WTC11 (cell line): ENCODE measurements around the gene SYCP2. TPM values are rescaled to one million over a fixed set of nuclear protein-coding genes. Genes with fewer than 3 reads are reported as not detected.

Source experiments
- ATAC-seq: fragments of 200-7000 bp; cut with Tn5 transposase; 2 replicates; pipeline ENCODE4 v1.10.0; 2021; ENCODE audit warnings: mild to moderate bottlenecking, moderate library complexity
- CTCF ChIA-PET: fragments of 300-600 bp; sonication (Branson Sonifier 250); formaldehyde crosslinking; loops from one replicate; lab custom pipeline; 2021; ENCODE audit warnings: antibody characterized with exemption; lab: Charles Lee
- POLR2A ChIA-PET: fragments of 350-600 bp; sonication (Branson Sonifier 250); formaldehyde crosslinking; loops from one replicate; lab custom pipeline; 2021; ENCODE audit warnings: antibody characterized with exemption; lab: Charles Lee
- DNase-seq: peaks from one replicate; pipeline ENCODE4 v3.0.0; 2021; ENCODE audit warnings: low spot score
- H3K27ac Mint-ChIP-seq: 2 replicates; pipeline ENCODE4 v1.8.0; 2021; ENCODE audit warnings: mixed read lengths
- H3K27me3 Mint-ChIP-seq: 2 replicates; pipeline ENCODE4 v1.8.0; 2021; ENCODE audit warnings: low read depth, mild to moderate bottlenecking, moderate library complexity, mixed read lengths
- H3K36me3 Mint-ChIP-seq: 2 replicates; pipeline ENCODE4 v1.8.0; 2021; ENCODE audit warnings: mixed read lengths
- H3K4me1 Mint-ChIP-seq: 2 replicates; pipeline ENCODE4 v1.8.0; 2022; ENCODE audit warnings: mixed read lengths
- H3K4me3 Mint-ChIP-seq: 2 replicates; pipeline ENCODE4 v1.8.0; 2021; ENCODE audit warnings: mild to moderate bottlenecking, moderate library complexity, mixed read lengths
- H3K9me3 Mint-ChIP-seq: 2 replicates; pipeline ENCODE4 v1.8.0; 2021; ENCODE audit warnings: mixed read lengths
- FOXP1 ChIP-seq: sonication (generic); formaldehyde crosslinking; IDR thresholded peaks from 2 replicates; pipeline ENCODE4 v1.8.0; 2022; ENCODE audit warnings: missing genetic modification reagents, mild to moderate bottlenecking, moderate library complexity, borderline replicate concordance
- GTF2I ChIP-seq: fragments of 250-450 bp; sonication (Bioruptor Pico); conservative IDR thresholded peaks from 2 replicates; pipeline ENCODE4 v1.4.0; 2021; ENCODE audit warnings: mild to moderate bottlenecking
- IRF2 ChIP-seq: sonication (generic); formaldehyde crosslinking; IDR thresholded peaks from 2 replicates; pipeline ENCODE4 v1.8.0; 2022; ENCODE audit warnings: low read depth, missing genetic modification reagents, borderline replicate concordance
- NFE2L1 ChIP-seq: sonication (generic); formaldehyde crosslinking; IDR thresholded peaks from 2 replicates; pipeline ENCODE4 v1.8.1; 2023; ENCODE audit warnings: missing genetic modification reagents
- OVOL2 ChIP-seq: fragments of 250-450 bp; sonication (Bioruptor Pico); IDR thresholded peaks from 2 replicates; pipeline ENCODE4 v1.9.0; 2021; ENCODE audit warnings: mild to moderate bottlenecking, borderline replicate concordance
- RELA ChIP-seq: sonication (generic); formaldehyde crosslinking; IDR thresholded peaks from 2 replicates; pipeline ENCODE4 v1.8.1; 2022; ENCODE audit warnings: missing genetic modification reagents, mild to moderate bottlenecking, borderline replicate concordance
- SMAD3 ChIP-seq: sonication (generic); formaldehyde crosslinking; IDR thresholded peaks from 2 replicates; pipeline ENCODE4 v1.8.0; 2022; ENCODE audit warnings: missing genetic modification reagents, mild to moderate bottlenecking, borderline replicate concordance
- TEAD1 ChIP-seq: sonication (generic); formaldehyde crosslinking; IDR thresholded peaks from 2 replicates; pipeline ENCODE4 v1.8.0; 2022; ENCODE audit warnings: mild to moderate bottlenecking, missing genetic modification reagents
- TEAD4 ChIP-seq: sonication (generic); formaldehyde crosslinking; IDR thresholded peaks from 2 replicates; pipeline ENCODE4 v1.8.0; 2022; ENCODE audit warnings: mild to moderate bottlenecking, missing genetic modification reagents
- TP53 ChIP-seq: sonication (generic); formaldehyde crosslinking; IDR thresholded peaks from 2 replicates; pipeline ENCODE4 v1.8.1; 2023; ENCODE audit warnings: mild to moderate bottlenecking, missing genetic modification reagents
- ZBTB21 ChIP-seq: sonication (generic); formaldehyde crosslinking; IDR thresholded peaks from 2 replicates; pipeline ENCODE4 v1.8.1; 2023; ENCODE audit warnings: mild to moderate bottlenecking, missing genetic modification reagents, borderline replicate concordance
- ZNF121 ChIP-seq: sonication (generic); formaldehyde crosslinking; IDR thresholded peaks from 2 replicates; pipeline ENCODE4 v1.8.0; 2023; ENCODE audit warnings: missing genetic modification reagents
- ZNF138 ChIP-seq: sonication (generic); formaldehyde crosslinking; conservative IDR thresholded peaks from 2 replicates; pipeline ENCODE4 v1.8.1; 2022; ENCODE audit warnings: mild to moderate bottlenecking, moderate library complexity, missing genetic modification reagents
- ZNF219 ChIP-seq: sonication (generic); formaldehyde crosslinking; IDR thresholded peaks from 2 replicates; pipeline ENCODE4 v1.8.0; 2023; ENCODE audit warnings: missing genetic modification reagents, mild to moderate bottlenecking, borderline replicate concordance
- ZNF263 ChIP-seq: sonication (generic); formaldehyde crosslinking; IDR thresholded peaks from 2 replicates; pipeline ENCODE4 v1.8.1; 2022; ENCODE audit warnings: low read depth, mild to moderate bottlenecking, moderate library complexity, missing genetic modification reagents
- total RNA-seq: library from RNA; stranded (reverse); gene quantifications from 3 replicates; pipeline ENCODE4 v1.2.3, GENCODE V29; 2021
- TF ChIP-seq, protein P1 (sequence below): fragments of 250-450 bp; sonication (Bioruptor Pico); IDR thresholded peaks from 2 replicates; pipeline ENCODE4 v1.9.0; 2021; ENCODE audit warnings: mild to moderate bottlenecking, borderline replicate concordance
- TF ChIP-seq, protein P2 (sequence below): fragments of 250-450 bp; sonication (Bioruptor Pico); IDR thresholded peaks from 2 replicates; pipeline ENCODE4 v1.9.0; 2021; ENCODE audit warnings: mild to moderate bottlenecking
- TF ChIP-seq, protein P3 (sequence below): sonication (generic); formaldehyde crosslinking; IDR thresholded peaks from 2 replicates; pipeline ENCODE4 v1.8.1; 2022; ENCODE audit warnings: mild to moderate bottlenecking, moderate library complexity, missing genetic modification reagents
- TF ChIP-seq, protein P4 (sequence below): sonication (generic); formaldehyde crosslinking; IDR thresholded peaks from 2 replicates; pipeline ENCODE4 v1.8.1; 2023; ENCODE audit warnings: mild to moderate bottlenecking, missing genetic modification reagents
- TF ChIP-seq, protein P5 (sequence below): sonication (generic); formaldehyde crosslinking; IDR thresholded peaks from 2 replicates; pipeline ENCODE4 v1.8.1; 2023; ENCODE audit warnings: mild to moderate bottlenecking, missing genetic modification reagents
- TF ChIP-seq, protein P6 (sequence below): sonication (generic); formaldehyde crosslinking; IDR thresholded peaks from 2 replicates; pipeline ENCODE4 v1.8.0; 2022; ENCODE audit warnings: mild to moderate bottlenecking, missing genetic modification reagents
- TF ChIP-seq, protein P7 (sequence below): fragments of 250-450 bp; sonication (Bioruptor Pico); IDR thresholded peaks from 2 replicates; pipeline ENCODE4 v1.9.0; 2021; ENCODE audit warnings: moderate library complexity, mild to moderate bottlenecking, inconsistent platforms, borderline replicate concordance
- TF ChIP-seq, protein P8 (sequence below): sonication (generic); formaldehyde crosslinking; IDR thresholded peaks from 2 replicates; pipeline ENCODE4 v1.8.1; 2022; ENCODE audit warnings: missing genetic modification reagents, borderline replicate concordance

The SYCP2 gene
- total RNA-seq, 1 experiment from 2014 or later = 0.31 TPM

DNA sequence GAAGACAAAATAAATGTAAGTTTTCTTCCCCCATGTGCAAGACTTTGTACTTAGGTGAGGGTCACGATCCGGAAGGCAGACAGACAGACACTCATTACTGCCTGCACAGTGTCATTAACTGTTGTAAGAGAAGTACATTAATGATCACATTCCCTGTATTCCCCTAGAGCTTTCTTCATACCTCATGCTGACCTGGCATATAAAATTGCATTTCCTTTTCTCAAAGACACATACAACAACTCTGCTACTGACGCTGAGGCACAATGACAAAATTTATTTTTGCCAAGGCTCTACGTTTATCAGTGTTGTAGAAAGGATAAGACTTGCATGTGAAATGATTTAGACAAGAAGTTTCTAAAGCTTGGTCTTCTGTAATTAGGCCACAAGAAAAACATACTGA, 3.0 kb upstream of the SYCP2 start:
- no peak for DNase-seq
- Mint-ChIP-seq H3K4me1 (peaks cover 12% of the 10 kb centered on the region), H3K9me3 (peaks cover 7% of the 10 kb centered on the region), H3K27me3 (peaks cover 64% of the 10 kb centered on the region), H3K27ac (no peak overlapping the region), H3K36me3 (peaks cover 8% of the 10 kb centered on the region), H3K4me3 (no peak overlapping the region)
- ATAC-seq = no peak
- ChIA-PET POLR2A (no interaction called here), CTCF (interaction anchor here (1.1 to 2.7 kb wide), 2 partner anchors 19 to 74 kb away, joined by 3 to 10 read pairs; no protein-coding TSS in a partner anchor)
- no peak for TF ChIP-seq ZNF121 (CRISPR knock-in tag)
- TF ChIP-seq TEAD4 = no peak
- no peak for TF ChIP-seq ZBTB21 (CRISPR knock-in tag)
- no peak for TF ChIP-seq TP53 (CRISPR knock-in tag)
- no peak for TF ChIP-seq ZNF219 (CRISPR knock-in tag)

DNA sequence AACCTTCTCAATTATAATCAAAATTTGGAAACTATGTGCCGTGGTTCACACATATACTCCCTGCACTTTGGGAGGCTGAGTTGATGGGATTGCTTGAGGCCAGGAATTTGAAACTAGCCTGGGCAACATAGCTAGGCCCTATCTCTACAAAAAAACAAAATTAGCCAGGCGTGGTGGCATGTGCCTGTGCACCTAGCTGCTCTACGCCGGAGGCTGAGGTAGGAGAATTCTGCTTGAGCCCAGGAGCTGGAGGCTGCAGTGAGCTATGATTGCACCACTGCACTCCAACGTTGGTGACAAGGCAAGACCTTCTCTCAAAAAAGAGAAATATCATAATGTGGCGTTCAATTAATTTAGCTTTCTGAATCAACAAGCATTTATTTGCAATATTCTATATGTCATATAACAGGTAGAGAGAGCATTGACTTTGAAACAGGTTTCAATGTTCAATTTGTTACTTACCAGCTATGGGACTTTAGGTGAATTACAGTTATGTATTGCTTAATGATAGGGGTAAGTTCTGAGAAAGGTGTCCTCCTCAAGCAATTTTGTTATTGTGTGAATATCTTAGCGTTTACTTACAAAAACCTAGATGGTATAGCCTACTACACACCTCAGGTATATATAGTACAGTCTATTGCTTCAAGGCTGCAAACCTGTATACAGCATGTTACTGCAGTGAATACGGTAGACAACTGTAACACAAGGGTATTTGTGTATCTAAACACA, 2.2 kb upstream of the SYCP2 start:
- no peak overlapping the region for H3K27ac Mint-ChIP-seq
- ChIA-PET POLR2A (no interaction called here), CTCF (interaction anchor here (1.1 to 3.2 kb wide), 4 partner anchors 10 to 86 kb away, joined by 3 to 37 read pairs (median 10); no protein-coding TSS in a partner anchor)
- peaks cover 64% of the 10 kb centered on the region for H3K27me3 Mint-ChIP-seq
- H3K4me3 Mint-ChIP-seq = no peak overlapping the region
- no peak for ATAC-seq
- peaks cover 8% of the 10 kb centered on the region for H3K36me3 Mint-ChIP-seq
- TF ChIP-seq ZNF263 (CRISPR knock-in tag) (no peak), OVOL2 (no peak), FOXP1 (CRISPR knock-in tag) (no peak), TEAD1 (CRISPR knock-in tag) (no peak), RELA (CRISPR knock-in tag) (no peak), ZNF219 (CRISPR knock-in tag) (no peak), IRF2 (CRISPR knock-in tag) (no peak), SMAD3 (no peak), ZNF138 (no peak), GTF2I (CRISPR knock-in tag) (no peak), NFE2L1 (CRISPR knock-in tag) (no peak)
- TF ChIP-seq, protein P1, sequence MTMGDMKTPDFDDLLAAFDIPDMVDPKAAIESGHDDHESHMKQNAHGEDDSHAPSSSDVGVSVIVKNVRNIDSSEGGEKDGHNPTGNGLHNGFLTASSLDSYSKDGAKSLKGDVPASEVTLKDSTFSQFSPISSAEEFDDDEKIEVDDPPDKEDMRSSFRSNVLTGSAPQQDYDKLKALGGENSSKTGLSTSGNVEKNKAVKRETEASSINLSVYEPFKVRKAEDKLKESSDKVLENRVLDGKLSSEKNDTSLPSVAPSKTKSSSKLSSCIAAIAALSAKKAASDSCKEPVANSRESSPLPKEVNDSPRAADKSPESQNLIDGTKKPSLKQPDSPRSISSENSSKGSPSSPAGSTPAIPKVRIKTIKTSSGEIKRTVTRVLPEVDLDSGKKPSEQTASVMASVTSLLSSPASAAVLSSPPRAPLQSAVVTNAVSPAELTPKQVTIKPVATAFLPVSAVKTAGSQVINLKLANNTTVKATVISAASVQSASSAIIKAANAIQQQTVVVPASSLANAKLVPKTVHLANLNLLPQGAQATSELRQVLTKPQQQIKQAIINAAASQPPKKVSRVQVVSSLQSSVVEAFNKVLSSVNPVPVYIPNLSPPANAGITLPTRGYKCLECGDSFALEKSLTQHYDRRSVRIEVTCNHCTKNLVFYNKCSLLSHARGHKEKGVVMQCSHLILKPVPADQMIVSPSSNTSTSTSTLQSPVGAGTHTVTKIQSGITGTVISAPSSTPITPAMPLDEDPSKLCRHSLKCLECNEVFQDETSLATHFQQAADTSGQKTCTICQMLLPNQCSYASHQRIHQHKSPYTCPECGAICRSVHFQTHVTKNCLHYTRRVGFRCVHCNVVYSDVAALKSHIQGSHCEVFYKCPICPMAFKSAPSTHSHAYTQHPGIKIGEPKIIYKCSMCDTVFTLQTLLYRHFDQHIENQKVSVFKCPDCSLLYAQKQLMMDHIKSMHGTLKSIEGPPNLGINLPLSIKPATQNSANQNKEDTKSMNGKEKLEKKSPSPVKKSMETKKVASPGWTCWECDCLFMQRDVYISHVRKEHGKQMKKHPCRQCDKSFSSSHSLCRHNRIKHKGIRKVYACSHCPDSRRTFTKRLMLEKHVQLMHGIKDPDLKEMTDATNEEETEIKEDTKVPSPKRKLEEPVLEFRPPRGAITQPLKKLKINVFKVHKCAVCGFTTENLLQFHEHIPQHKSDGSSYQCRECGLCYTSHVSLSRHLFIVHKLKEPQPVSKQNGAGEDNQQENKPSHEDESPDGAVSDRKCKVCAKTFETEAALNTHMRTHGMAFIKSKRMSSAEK (CRISPR knock-in tag) = no peak
- TF ChIP-seq, protein P2, sequence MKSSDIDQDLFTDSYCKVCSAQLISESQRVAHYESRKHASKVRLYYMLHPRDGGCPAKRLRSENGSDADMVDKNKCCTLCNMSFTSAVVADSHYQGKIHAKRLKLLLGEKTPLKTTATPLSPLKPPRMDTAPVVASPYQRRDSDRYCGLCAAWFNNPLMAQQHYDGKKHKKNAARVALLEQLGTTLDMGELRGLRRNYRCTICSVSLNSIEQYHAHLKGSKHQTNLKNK = no peak
- TF ChIP-seq, protein P3, sequence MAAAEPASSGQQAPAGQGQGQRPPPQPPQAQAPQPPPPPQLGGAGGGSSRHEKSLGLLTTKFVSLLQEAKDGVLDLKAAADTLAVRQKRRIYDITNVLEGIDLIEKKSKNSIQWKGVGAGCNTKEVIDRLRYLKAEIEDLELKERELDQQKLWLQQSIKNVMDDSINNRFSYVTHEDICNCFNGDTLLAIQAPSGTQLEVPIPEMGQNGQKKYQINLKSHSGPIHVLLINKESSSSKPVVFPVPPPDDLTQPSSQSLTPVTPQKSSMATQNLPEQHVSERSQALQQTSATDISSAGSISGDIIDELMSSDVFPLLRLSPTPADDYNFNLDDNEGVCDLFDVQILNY = no peak
- TF ChIP-seq, protein P4, sequence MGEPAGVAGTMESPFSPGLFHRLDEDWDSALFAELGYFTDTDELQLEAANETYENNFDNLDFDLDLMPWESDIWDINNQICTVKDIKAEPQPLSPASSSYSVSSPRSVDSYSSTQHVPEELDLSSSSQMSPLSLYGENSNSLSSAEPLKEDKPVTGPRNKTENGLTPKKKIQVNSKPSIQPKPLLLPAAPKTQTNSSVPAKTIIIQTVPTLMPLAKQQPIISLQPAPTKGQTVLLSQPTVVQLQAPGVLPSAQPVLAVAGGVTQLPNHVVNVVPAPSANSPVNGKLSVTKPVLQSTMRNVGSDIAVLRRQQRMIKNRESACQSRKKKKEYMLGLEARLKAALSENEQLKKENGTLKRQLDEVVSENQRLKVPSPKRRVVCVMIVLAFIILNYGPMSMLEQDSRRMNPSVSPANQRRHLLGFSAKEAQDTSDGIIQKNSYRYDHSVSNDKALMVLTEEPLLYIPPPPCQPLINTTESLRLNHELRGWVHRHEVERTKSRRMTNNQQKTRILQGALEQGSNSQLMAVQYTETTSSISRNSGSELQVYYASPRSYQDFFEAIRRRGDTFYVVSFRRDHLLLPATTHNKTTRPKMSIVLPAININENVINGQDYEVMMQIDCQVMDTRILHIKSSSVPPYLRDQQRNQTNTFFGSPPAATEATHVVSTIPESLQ (CRISPR knock-in tag) = no peak
- TF ChIP-seq, protein P5, sequence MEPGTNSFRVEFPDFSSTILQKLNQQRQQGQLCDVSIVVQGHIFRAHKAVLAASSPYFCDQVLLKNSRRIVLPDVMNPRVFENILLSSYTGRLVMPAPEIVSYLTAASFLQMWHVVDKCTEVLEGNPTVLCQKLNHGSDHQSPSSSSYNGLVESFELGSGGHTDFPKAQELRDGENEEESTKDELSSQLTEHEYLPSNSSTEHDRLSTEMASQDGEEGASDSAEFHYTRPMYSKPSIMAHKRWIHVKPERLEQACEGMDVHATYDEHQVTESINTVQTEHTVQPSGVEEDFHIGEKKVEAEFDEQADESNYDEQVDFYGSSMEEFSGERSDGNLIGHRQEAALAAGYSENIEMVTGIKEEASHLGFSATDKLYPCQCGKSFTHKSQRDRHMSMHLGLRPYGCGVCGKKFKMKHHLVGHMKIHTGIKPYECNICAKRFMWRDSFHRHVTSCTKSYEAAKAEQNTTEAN (CRISPR knock-in tag) = no peak
- TF ChIP-seq, protein P6, sequence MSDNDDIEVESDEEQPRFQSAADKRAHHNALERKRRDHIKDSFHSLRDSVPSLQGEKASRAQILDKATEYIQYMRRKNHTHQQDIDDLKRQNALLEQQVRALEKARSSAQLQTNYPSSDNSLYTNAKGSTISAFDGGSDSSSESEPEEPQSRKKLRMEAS (CRISPR knock-in tag) = no peak
- TF ChIP-seq, protein P7, sequence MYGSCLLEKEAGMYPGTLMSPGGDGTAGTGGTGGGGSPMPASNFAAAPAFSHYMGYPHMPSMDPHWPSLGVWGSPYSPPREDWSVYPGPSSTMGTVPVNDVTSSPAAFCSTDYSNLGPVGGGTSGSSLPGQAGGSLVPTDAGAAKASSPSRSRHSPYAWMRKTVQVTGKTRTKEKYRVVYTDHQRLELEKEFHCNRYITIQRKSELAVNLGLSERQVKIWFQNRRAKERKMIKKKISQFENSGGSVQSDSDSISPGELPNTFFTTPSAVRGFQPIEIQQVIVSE (CRISPR knock-in tag) = no peak
- TF ChIP-seq, protein P8, sequence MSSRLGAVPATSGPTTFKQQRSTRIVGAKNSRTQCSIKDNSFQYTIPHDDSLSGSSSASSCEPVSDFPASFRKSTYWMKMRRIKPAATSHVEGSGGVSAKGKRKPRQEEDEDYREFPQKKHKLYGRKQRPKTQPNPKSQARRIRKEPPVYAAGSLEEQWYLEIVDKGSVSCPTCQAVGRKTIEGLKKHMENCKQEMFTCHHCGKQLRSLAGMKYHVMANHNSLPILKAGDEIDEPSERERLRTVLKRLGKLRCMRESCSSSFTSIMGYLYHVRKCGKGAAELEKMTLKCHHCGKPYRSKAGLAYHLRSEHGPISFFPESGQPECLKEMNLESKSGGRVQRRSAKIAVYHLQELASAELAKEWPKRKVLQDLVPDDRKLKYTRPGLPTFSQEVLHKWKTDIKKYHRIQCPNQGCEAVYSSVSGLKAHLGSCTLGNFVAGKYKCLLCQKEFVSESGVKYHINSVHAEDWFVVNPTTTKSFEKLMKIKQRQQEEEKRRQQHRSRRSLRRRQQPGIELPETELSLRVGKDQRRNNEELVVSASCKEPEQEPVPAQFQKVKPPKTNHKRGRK = no peak
- peaks cover 7% of the 10 kb centered on the region for H3K9me3 Mint-ChIP-seq
- DNase-seq = no peak
- H3K4me1 Mint-ChIP-seq = peaks cover 6% of the 10 kb centered on the region; the same call in 1 of the 2 replicates
